Parathyroid adenoma (tissue), 2 donors: ENCODE measurements around the gene TAB2.

Source experiments
- H2AFZ ChIP-seq: fragments of 300-600 bp; sonication (generic); one replicate; pipeline ENCODE4 v1.7.0; 2017; ENCODE audit warnings: antibody characterized with exemption, mild to moderate bottlenecking
- H3K27ac ChIP-seq: fragments of 300-600 bp; sonication (generic); one replicate; pipeline ENCODE4 v1.7.0; 2017
- H3K27me3 ChIP-seq: fragments of 300-600 bp; sonication (generic); one replicate; pipeline ENCODE4 v1.7.0; 2017; ENCODE audit warnings: low read length; ENCODE audit not compliant: control insufficient read depth, insufficient read depth
- H3K36me3 ChIP-seq: fragments of 300-600 bp; sonication (generic); one replicate; pipeline ENCODE4 v1.7.0; 2017; ENCODE audit warnings: low read length; ENCODE audit not compliant: control insufficient read depth, insufficient read depth
- H3K4me1 ChIP-seq: fragments of 300-600 bp; sonication (generic); one replicate; pipeline ENCODE4 v1.7.0; 2017; ENCODE audit warnings: control low read depth
- H3K4me2 ChIP-seq: fragments of 300-600 bp; sonication (generic); one replicate; pipeline ENCODE4 v1.7.0; 2017; ENCODE audit warnings: low read length
- H3K4me3 ChIP-seq: fragments of 300-600 bp; sonication (generic); one replicate; pipeline ENCODE4 v1.7.0; 2017; ENCODE audit warnings: low read depth, low read length
- H3K79me2 ChIP-seq: fragments of 300-600 bp; sonication (generic); one replicate; pipeline ENCODE4 v1.7.0; 2017; ENCODE audit warnings: control low read depth
- H3K9ac ChIP-seq: fragments of 300-600 bp; sonication (generic); one replicate; pipeline ENCODE4 v1.7.0; 2017; ENCODE audit warnings: mild to moderate bottlenecking
- H3K9me3 ChIP-seq: fragments of 300-600 bp; sonication (generic); one replicate; pipeline ENCODE4 v1.7.0; 2017; ENCODE audit warnings: low read length; ENCODE audit not compliant: control insufficient read depth
- TF ChIP-seq, protein P1 (sequence below): fragments of 300-600 bp; sonication (generic); IDR thresholded peaks from one replicate; pipeline ENCODE4 v1.7.0; 2017; ENCODE audit warnings: antibody characterized with exemption, mild to moderate bottlenecking
- donor health status: primary hyperparathyroidism.

Gene TAB2

DNA sequence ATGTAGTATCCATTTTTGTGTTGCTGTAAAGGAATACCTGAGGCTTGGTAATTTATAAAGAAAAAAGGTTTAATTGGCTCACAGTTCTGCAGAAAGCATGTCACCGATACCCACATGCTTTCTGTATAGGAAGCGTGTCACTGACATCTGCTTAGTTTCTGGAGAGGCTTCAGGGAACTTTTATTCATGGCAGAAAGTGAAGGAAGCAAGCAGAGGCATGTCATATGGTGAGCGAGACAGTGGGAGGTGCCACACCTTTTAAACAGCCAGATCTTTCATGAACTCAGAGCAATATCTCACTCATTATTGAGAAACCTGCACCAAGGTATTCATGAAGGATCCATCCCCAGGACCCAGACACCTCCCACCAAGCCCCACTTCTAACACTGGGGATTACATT, 86.0 kb downstream of the TAB2 start:
- Histone ChIP-seq H3K4me3 (no peak overlapping the region), H3K27me3 (no peaks in the 10 kb centered on the region)

DNA sequence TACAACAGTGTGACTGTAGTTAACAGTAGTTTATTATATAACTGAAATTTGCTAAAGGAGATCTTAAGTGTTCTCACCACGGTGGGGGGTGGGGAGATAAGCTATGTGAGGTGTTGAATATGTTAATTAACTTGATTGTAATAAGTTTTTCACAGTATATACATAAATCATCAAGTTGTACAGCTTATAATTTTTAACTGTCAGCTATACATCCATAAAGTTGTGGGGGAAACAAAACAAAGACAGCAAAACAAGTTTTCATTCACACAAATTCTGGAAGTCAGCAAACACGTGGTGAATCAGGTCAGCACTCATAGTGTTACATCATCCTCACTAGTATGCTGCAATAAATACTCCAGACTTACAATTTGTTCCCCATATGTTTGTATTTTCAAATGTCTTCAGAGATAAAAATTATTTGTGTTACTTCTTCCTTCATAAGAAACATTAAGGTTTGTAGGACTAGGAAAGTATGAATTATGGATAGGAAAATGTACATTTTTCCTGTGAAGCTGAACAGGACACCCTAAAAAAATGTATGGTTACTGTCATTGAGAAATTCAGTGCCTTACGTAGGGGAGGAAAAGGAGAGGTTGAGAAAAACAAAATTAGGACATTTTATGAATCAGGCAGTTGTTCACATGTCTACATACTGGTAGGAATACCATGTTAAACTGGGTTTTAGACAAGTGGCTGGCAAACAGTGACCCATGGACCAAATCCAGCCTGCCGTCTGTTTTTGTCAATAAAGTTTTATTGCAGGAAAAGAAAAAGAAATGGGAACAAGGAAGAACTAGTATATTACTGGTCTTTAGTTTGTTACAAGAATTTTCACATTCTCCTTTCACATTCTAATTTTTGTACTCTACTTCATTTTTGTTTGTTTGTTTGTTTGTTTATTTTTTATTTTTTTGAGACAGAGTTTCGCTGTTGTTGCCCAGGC, 88.6 kb downstream of the TAB2 start:
- no peaks in the 10 kb centered on the region for H3K36me3 ChIP-seq
- no peak overlapping the region for H2AFZ ChIP-seq
- H3K9me3 ChIP-seq: no peaks in the 10 kb centered on the region
- H3K79me2 ChIP-seq: no peaks in the 10 kb centered on the region
- no peak overlapping the region for H3K9ac ChIP-seq
- TF ChIP-seq, protein P1, sequence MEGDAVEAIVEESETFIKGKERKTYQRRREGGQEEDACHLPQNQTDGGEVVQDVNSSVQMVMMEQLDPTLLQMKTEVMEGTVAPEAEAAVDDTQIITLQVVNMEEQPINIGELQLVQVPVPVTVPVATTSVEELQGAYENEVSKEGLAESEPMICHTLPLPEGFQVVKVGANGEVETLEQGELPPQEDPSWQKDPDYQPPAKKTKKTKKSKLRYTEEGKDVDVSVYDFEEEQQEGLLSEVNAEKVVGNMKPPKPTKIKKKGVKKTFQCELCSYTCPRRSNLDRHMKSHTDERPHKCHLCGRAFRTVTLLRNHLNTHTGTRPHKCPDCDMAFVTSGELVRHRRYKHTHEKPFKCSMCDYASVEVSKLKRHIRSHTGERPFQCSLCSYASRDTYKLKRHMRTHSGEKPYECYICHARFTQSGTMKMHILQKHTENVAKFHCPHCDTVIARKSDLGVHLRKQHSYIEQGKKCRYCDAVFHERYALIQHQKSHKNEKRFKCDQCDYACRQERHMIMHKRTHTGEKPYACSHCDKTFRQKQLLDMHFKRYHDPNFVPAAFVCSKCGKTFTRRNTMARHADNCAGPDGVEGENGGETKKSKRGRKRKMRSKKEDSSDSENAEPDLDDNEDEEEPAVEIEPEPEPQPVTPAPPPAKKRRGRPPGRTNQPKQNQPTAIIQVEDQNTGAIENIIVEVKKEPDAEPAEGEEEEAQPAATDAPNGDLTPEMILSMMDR: no peak
- no peak overlapping the region for H3K4me3 ChIP-seq
- H3K4me2 ChIP-seq: no peak overlapping the region
- H3K27ac ChIP-seq: no peak overlapping the region
- no peaks in the 10 kb centered on the region for H3K4me1 ChIP-seq
- no peaks in the 10 kb centered on the region for H3K27me3 ChIP-seq

More for the DNA sequence above, 86.0 kb downstream of the TAB2 start:
- Histone ChIP-seq H3K4me1 (no peaks in the 10 kb centered on the region), H3K79me2 (no peaks in the 10 kb centered on the region), H3K36me3 (no peaks in the 10 kb centered on the region), H3K4me2 (no peak overlapping the region), H3K9ac (no peak overlapping the region), H3K27ac (no peak overlapping the region), H2AFZ (no peak overlapping the region), H3K9me3 (no peaks in the 10 kb centered on the region)
- TF ChIP-seq, protein P1: no peak

DNA sequence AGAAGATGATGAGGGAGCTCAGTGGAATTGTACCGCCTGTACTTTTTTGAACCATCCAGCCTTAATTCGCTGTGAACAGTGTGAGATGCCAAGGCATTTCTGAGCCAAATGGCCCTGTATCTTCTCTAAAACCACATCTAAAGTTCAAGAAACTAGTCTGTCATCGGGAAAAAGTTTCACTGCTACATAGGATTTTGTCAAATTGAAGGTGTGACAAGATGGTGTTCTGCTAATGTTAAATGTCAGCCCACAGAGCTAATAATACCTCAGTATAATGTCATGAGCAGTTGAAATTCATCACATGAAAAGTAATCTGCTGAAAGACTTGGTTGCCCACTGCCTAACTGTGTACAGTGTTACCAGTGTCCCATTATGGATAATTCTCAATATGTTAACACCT, 92.1 kb downstream of the TAB2 start:
- Histone ChIP-seq H3K9ac (no peak overlapping the region), H3K79me2 (no peaks in the 10 kb centered on the region), H3K36me3 (no peaks in the 10 kb centered on the region), H3K27ac (no peak overlapping the region), H3K4me1 (no peaks in the 10 kb centered on the region), H2AFZ (no peak overlapping the region), H3K4me2 (no peak overlapping the region), H3K4me3 (no peak overlapping the region), H3K27me3 (no peaks in the 10 kb centered on the region), H3K9me3 (no peaks in the 10 kb centered on the region)
- TF ChIP-seq, protein P1: no peak

DNA sequence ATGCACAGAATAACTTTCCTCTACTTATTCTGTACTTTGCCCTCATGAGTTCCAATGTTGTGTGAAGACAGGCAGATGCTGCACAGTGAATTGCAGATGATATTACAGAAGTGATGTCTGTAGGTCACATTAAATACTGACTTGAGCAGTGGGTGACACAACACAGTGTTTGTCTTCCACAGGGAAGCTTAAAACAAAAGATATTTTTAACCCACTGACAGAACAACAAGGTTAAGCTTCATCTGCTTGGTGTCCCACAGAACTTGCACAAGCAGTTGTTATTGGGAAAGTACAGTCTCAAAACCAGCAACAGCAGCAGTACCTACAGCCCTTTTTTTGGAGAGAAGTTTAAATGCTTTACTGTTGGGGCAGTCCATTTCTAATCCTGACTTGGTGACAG, 93.0 kb downstream of the TAB2 start:
- Histone ChIP-seq H3K9me3 (no peaks in the 10 kb centered on the region), H3K79me2 (no peaks in the 10 kb centered on the region), H3K9ac (no peak overlapping the region), H2AFZ (no peak overlapping the region), H3K27me3 (no peaks in the 10 kb centered on the region), H3K4me2 (no peak overlapping the region), H3K36me3 (no peaks in the 10 kb centered on the region), H3K27ac (no peak overlapping the region), H3K4me3 (no peak overlapping the region), H3K4me1 (no peaks in the 10 kb centered on the region)
- TF ChIP-seq, protein P1: no peak

DNA sequence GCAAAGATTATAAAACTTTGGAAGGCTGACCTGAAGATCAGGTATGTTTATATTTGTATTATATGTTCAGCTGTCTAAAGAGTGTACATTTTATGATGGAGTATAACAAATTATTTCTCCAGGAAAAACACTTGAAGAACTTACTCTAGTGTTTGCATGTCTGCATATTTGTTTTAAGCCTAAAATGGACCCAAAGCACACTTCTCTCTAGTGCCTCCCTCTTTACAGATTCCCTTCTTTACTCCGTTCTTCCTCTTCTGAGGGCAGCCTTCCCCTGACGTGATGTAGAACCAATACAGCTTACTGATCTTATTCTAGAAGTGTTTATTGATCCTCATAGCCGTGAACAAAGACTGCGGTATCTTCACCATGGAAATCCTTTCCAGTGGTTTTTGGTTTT, 96.5 kb downstream of the TAB2 start:
- no peaks in the 10 kb centered on the region for H3K4me1 ChIP-seq
- no peaks in the 10 kb centered on the region for H3K27me3 ChIP-seq
- TF ChIP-seq, protein P1: no peak
- no peaks in the 10 kb centered on the region for H3K9me3 ChIP-seq
- no peak overlapping the region for H2AFZ ChIP-seq
- H3K9ac ChIP-seq: no peak overlapping the region
- H3K79me2 ChIP-seq: no peaks in the 10 kb centered on the region
- H3K27ac ChIP-seq: no peak overlapping the region
- no peak overlapping the region for H3K4me2 ChIP-seq
- no peaks in the 10 kb centered on the region for H3K36me3 ChIP-seq
- no peak overlapping the region for H3K4me3 ChIP-seq
